RWPE1 (cell line): ENCODE data around the gene PLCB2.
A peak's percentile ranks its signal among the peaks of the same experiment; 100 is the strongest.

Experiments used
- CTCF ChIA-PET: fragments of 350-600 bp; sonication (Branson Sonifier 250); formaldehyde crosslinking; extraction: SDS; loops from one replicate; lab custom pipeline; 2021; lab: Yijun Ruan, JAX
- POLR2A ChIA-PET: fragments of 400-600 bp; formaldehyde crosslinking; extraction: SDS; loops from one replicate; lab custom pipeline; 2020; ENCODE audit warnings: antibody characterized with exemption; ENCODE audit not compliant: low non-redundant PET; lab: Yijun Ruan, JAX
- DNase-seq: peaks from one replicate; pipeline ENCODE4 v3.0.0; 2012; ENCODE audit warnings: low spot score
- H3K27ac ChIP-seq: fragments of 450-650 bp; 2 replicates; pipeline ENCODE4 v1.5.1; 2017
- CTCF ChIP-seq: fragments of 450-650 bp; conservative IDR thresholded peaks from 2 replicates; pipeline ENCODE4 v1.5.1; 2017; ENCODE audit warnings: low read depth, mild to moderate bottlenecking

Gene PLCB2

GRCh38 chr15:40254452-40254851 is 53.3 kb downstream of the PLCB2 start:
- ChIA-PET POLR2A (no interaction called here), CTCF (interaction anchor here (0.6 to 2.2 kb wide), 3 partner anchors 19 to 95 kb away, joined by 4 to 14 read pairs (median 6); no protein-coding TSS in a partner anchor)
- no peak for DNase-seq
- H3K27ac ChIP-seq = no peak overlapping the region
- TF ChIP-seq CTCF = no peak

- DNase-seq = no peak
- ChIA-PET POLR2A (no interaction called here), CTCF (interaction anchor here (0.6 to 2.2 kb wide), 2 partner anchors 21 to 36 kb away, joined by 4 to 14 read pairs; no protein-coding TSS in a partner anchor)
- peak overlapping the region; percentile 1; the same call in 1 of the 2 replicates for H3K27ac ChIP-seq
- no peak for TF ChIP-seq CTCF
Measured at GRCh38 chr15:40253167-40253790, 54.5 kb downstream of the PLCB2 start.

GRCh38 chr15:40252438-40253166 is 55.1 kb downstream of the PLCB2 start:
- no peak for TF ChIP-seq CTCF
- ChIA-PET CTCF (interaction anchor here (0.5 kb wide), 1 partner anchor 27 kb away, joined by 3 read pairs; no protein-coding TSS in a partner anchor), POLR2A (no interaction called here)
- no peak for DNase-seq
- H3K27ac ChIP-seq = peak overlapping the region; percentile 1; the same call in 1 of the 2 replicates

- DNase-seq = no peak
- ChIA-PET POLR2A (no interaction called here), CTCF (interaction anchor here (0.5 kb wide), 1 partner anchor 27 kb away, joined by 3 read pairs; no protein-coding TSS in a partner anchor)
- TF ChIP-seq CTCF = no peak
- no peak overlapping the region for H3K27ac ChIP-seq
Measured at GRCh38 chr15:40252141-40252437, 55.6 kb downstream of the PLCB2 start.

GRCh38 chr15:40251486-40252140 is 56.1 kb downstream of the PLCB2 start:
- ChIA-PET POLR2A (no interaction called here), CTCF (no interaction called here)
- no peak for DNase-seq

More at GRCh38 chr15:40251486-40252140, 56.1 kb downstream of the PLCB2 start:
- no peak for TF ChIP-seq CTCF
- peak overlapping the region; percentile 30 for H3K27ac ChIP-seq
